Fibroblast of lung (primary cell): ENCODE measurements around the gene TMEM258. TPM values are rescaled to one million over a fixed set of nuclear protein-coding genes. Genes with fewer than 3 reads are reported as not detected.

ENCODE experiments used
- DNase-seq, 2 donors: peaks; one replicate each; pipeline versions ENCODE4 v3.0.0 to v3.0.0-alpha.2; 2010; ENCODE audit warnings: low read depth in 2 of 2
- H2AFZ ChIP-seq: 2 replicates; pipeline ENCODE4 v1.5.1; 2012; ENCODE audit warnings: low read length, control low read depth, inconsistent platforms
- H3K27ac ChIP-seq: 2 replicates; pipeline ENCODE4 v1.5.1; 2011; ENCODE audit warnings: low read length, control low read depth; ENCODE audit not compliant: insufficient read depth
- H3K27me3 ChIP-seq: 2 replicates; pipeline ENCODE4 v1.5.1; 2011; ENCODE audit warnings: mild to moderate bottlenecking, low read length; ENCODE audit not compliant: control insufficient read depth, insufficient read depth
- H3K36me3 ChIP-seq: 2 replicates; pipeline ENCODE4 v1.5.1; 2011; ENCODE audit warnings: low read length; ENCODE audit not compliant: control insufficient read depth, insufficient read depth
- H3K4me1 ChIP-seq: 2 replicates; pipeline ENCODE4 v1.5.1; 2011; ENCODE audit warnings: low read length; ENCODE audit not compliant: control insufficient read depth, insufficient read depth; ENCODE audit errors: extremely low read depth
- H3K4me2 ChIP-seq: 2 replicates; pipeline ENCODE4 v1.5.1; 2011; ENCODE audit warnings: low read length, control low read depth; ENCODE audit not compliant: insufficient read depth; ENCODE audit errors: extremely low read depth
- H3K4me3 ChIP-seq, 4 experiments: fragments of 200-600 bp in 1 of 4; sonication (generic) in 1 of 4; replicated peaks in 1 of 4; 2 replicates each; pipeline ENCODE4 v1.5.1; 2011 to 2016; ENCODE audit warnings: low read length in 4 of 4, low read depth in 3 of 4, mild to moderate bottlenecking in 3 of 4, control low read depth in 2 of 4, inconsistent platforms in 1 of 4, mixed read lengths in 1 of 4; ENCODE audit not compliant: insufficient read depth in 1 of 4; ENCODE audit errors: control extremely low read depth in 1 of 4
- H3K79me2 ChIP-seq: 2 replicates; pipeline ENCODE4 v1.5.1; 2012; ENCODE audit warnings: mild to moderate bottlenecking, low read length, inconsistent platforms; ENCODE audit not compliant: control insufficient read depth, insufficient read depth
- H3K9ac ChIP-seq: 2 replicates; pipeline ENCODE4 v1.5.1; 2011; ENCODE audit warnings: mild to moderate bottlenecking, low read length, control low read depth; ENCODE audit not compliant: insufficient read depth
- H3K9me3 ChIP-seq: 2 replicates; pipeline ENCODE4 v1.5.1; 2012; ENCODE audit warnings: low read depth, low read length; ENCODE audit not compliant: control insufficient read depth, insufficient read depth
- H4K20me1 ChIP-seq: 2 replicates; pipeline ENCODE4 v1.5.1; 2011; ENCODE audit warnings: low read length; ENCODE audit not compliant: control insufficient read depth, insufficient read depth; ENCODE audit errors: extremely low read depth
- CTCF ChIP-seq, 2 donors: IDR thresholded peaks in 1 of 2; conservative IDR thresholded peaks in 1 of 2; 1 replicate in 1 of 2; 2 replicates in 1 of 2; pipeline ENCODE4 v1.5.1; 2011 to 2012; ENCODE audit warnings: low read length in 2 of 2, control low read depth in 1 of 2, inconsistent platforms in 1 of 2, low read depth in 1 of 2, mild to moderate bottlenecking in 1 of 2
- EZH2 ChIP-seq: IDR thresholded peaks from 2 replicates; pipeline ENCODE4 v1.5.1; 2012; ENCODE audit warnings: low read length, control low read depth, mild to moderate bottlenecking; ENCODE audit errors: missing control alignments
- polyA plus RNA-seq, 2 donors: library from polyadenylated mRNA; depleted of rRNA in 1 of 2; stranded (reverse) in 1 of 2; unstranded in 1 of 2; fragments of >200 nt; gene quantifications; 2 replicates each; pipeline ENCODE4 v1.2.1, GENCODE V29; 2011 to 2012; ENCODE audit warnings: missing spikeins in 1 of 2
- total RNA-seq: library from RNA; depleted of rRNA; stranded (reverse); fragments of >200 nt; gene quantifications from 2 replicates; pipeline ENCODE4 v1.2.1, GENCODE V29; 2014

TMEM258 gene
- total and polyA plus RNA-seq, 2 donors (not counting 1 experiment from before 2014, with no cell fraction given): 173 to 245 TPM

- Histone ChIP-seq H3K4me1 (peaks cover 3% of the 10 kb centered on the region), H3K79me2 (peaks cover 13% of the 10 kb centered on the region), H3K27me3 (no peaks in the 10 kb centered on the region), H3K4me3 (no peak overlapping the region), H4K20me1 (no peaks in the 10 kb centered on the region), H3K9me3 (no peaks in the 10 kb centered on the region), H3K27ac (no peak overlapping the region), H3K4me2 (no peak overlapping the region), H3K9ac (no peak overlapping the region), H2AFZ (no peak overlapping the region), H3K36me3 (peaks cover 21% of the 10 kb centered on the region)
- DNase-seq: no peak
- TF ChIP-seq EZH2 (no peak), CTCF (conservative IDR thresholded peaks at IDR 0.05 in 1 of 2, IDR thresholded peaks at IDR 0.05 in 1 of 2; ENCODE audit: low read depth in 1 of 2, low read length in 2 of 2) (no peak)
These were observed 10.2 kb upstream of the TMEM258 start for GRCh38 chr11:61802605-61803004.

- no peak overlapping the region for H2AFZ ChIP-seq
- peaks cover 6% of the 10 kb centered on the region for H3K4me1 ChIP-seq
- no peak overlapping the region for H3K27ac ChIP-seq
- no peaks in the 10 kb centered on the region for H4K20me1 ChIP-seq
- DNase-seq: no peak
- no peaks in the 10 kb centered on the region for H3K9me3 ChIP-seq
- no peak overlapping the region for H3K4me3 ChIP-seq
- TF ChIP-seq EZH2: no peak
- no peak for TF ChIP-seq CTCF (conservative IDR thresholded peaks at IDR 0.05 in 1 of 2, IDR thresholded peaks at IDR 0.05 in 1 of 2; ENCODE audit: low read depth in 1 of 2, low read length in 2 of 2)
- no peak overlapping the region for H3K9ac ChIP-seq
- H3K4me2 ChIP-seq: no peak overlapping the region
- H3K27me3 ChIP-seq: no peaks in the 10 kb centered on the region
- peaks cover 20% of the 10 kb centered on the region for H3K36me3 ChIP-seq
- peaks cover 26% of the 10 kb centered on the region for H3K79me2 ChIP-seq
These were observed 8.2 kb upstream of the TMEM258 start for GRCh38 chr11:61800331-61801281.

GRCh38 chr11:61799665-61800284 lies 7.4 kb upstream of the TMEM258 start:
- peaks cover 6% of the 10 kb centered on the region for H3K4me1 ChIP-seq
- no peak overlapping the region for H3K9ac ChIP-seq
- H3K27ac ChIP-seq: no peak overlapping the region
- no peak overlapping the region for H3K4me2 ChIP-seq
- no peak overlapping the region for H3K4me3 ChIP-seq
- H3K79me2 ChIP-seq: peaks cover 35% of the 10 kb centered on the region
- no peaks in the 10 kb centered on the region for H3K9me3 ChIP-seq
- peaks cover 18% of the 10 kb centered on the region for H3K36me3 ChIP-seq
- no peaks in the 10 kb centered on the region for H4K20me1 ChIP-seq
- no peak for TF ChIP-seq EZH2
- TF ChIP-seq CTCF (conservative IDR thresholded peaks at IDR 0.05 in 1 of 2, IDR thresholded peaks at IDR 0.05 in 1 of 2; ENCODE audit: low read depth in 1 of 2, low read length in 2 of 2): no peak
- H3K27me3 ChIP-seq: no peaks in the 10 kb centered on the region
- no peak overlapping the region for H2AFZ ChIP-seq
- no peak for DNase-seq
